ENCODE data around the gene JPH2. TPM values are rescaled to one million over a fixed set of nuclear protein-coding genes. Genes with fewer than 3 reads are reported as not detected.
A peak's percentile ranks its signal among the peaks of the same experiment; 100 is the strongest.

Gene JPH2
- total RNA-seq, 2 experiments from 2014 or later = not detected

DNA sequence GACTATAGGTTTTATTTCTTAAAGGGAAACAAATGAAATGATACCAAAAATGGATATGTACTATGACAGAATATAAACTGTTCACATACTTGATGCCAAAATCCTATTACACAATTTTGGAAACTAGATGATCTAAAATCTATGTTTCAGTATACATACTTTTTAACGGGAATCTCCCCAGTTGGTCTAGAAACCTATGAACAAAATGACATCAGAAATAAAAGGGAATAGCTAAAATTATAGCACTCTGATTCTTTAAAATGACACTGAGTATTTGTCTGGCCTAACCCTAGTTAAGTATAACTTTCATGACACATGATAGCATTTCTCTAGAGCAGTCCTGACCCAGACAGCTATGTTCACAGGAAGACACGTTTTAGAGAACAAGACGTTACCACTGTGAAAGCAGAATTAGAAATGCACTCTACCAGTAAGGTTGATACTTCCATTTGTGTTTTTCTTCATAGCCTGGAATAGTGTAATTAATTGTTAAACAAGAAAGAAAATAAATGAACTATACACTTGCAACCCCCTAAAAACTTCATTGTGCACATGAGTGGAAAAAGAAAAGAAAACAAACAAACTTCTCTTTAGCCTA lies 20.2 kb upstream of the JPH2 start:
- no peaks in the 10 kb centered on the region for H3K9me3 Mint-ChIP-seq
- no peak for DNase-seq
- no peaks in the 10 kb centered on the region for H3K27me3 Mint-ChIP-seq
- peak overlapping the region; percentile 62 for H3K4me3 Mint-ChIP-seq
- TF ChIP-seq CTCF (IDR thresholded peaks at IDR 0.05) = no peak
- Histone ChIP-seq H3K27me3 (ENCODE audit: control insufficient read depth in 1 of 2, insufficient read depth in 2 of 2, low read length in 2 of 2) (no peaks in the 10 kb centered on the region), H3K9me3 (ENCODE audit: control insufficient read depth in 1 of 2, insufficient read depth in 1 of 2, low read length in 2 of 2) (no peaks in the 10 kb centered on the region), H3K36me3 (ENCODE audit: insufficient read depth, low read length) (peaks cover 34% of the 10 kb centered on the region), H3K4me3 (ENCODE audit: low read length) (no peak overlapping the region), H3K27ac (ENCODE audit: low read depth in 1 of 2, low read length in 2 of 2) (no peak overlapping the region), H3K4me1 (ENCODE audit: insufficient read depth, low read length) (peaks cover 23% of the 10 kb centered on the region)
- intact Hi-C loops (cut with DNase I, micrococcal nuclease) = no loop called here
- peak overlapping the region; percentile 61 for H3K27ac Mint-ChIP-seq
- H3K36me3 Mint-ChIP-seq (ENCODE audit: low read depth) = peaks cover 88% of the 10 kb centered on the region
- ATAC-seq (ENCODE audit: poor library complexity) = no peak
- ChIA-PET CTCF (interaction anchor here (2.0 kb wide), 1 partner anchor 11 kb away, joined by 9 read pairs; no protein-coding TSS in a partner anchor), POLR2A (no interaction called here)
- H3K4me1 Mint-ChIP-seq (ENCODE audit: low read depth) = peaks cover 72% of the 10 kb centered on the region

- Mint-ChIP-seq H3K36me3 (ENCODE audit: low read depth) (peaks cover 95% of the 10 kb centered on the region), H3K27me3 (no peaks in the 10 kb centered on the region), H3K4me1 (ENCODE audit: low read depth) (peaks cover 69% of the 10 kb centered on the region), H3K27ac (no peak overlapping the region), H3K9me3 (no peaks in the 10 kb centered on the region), H3K4me3 (peak overlapping the region; percentile 36)
- ATAC-seq (ENCODE audit: poor library complexity) (no peak), DNase-seq (no peak)
- Histone ChIP-seq H3K36me3 (ENCODE audit: insufficient read depth, low read length) (peaks cover 45% of the 10 kb centered on the region), H3K4me1 (ENCODE audit: insufficient read depth, low read length) (peaks cover 14% of the 10 kb centered on the region), H3K27me3 (ENCODE audit: control insufficient read depth in 1 of 2, insufficient read depth in 2 of 2, low read length in 2 of 2) (no peaks in the 10 kb centered on the region), H3K4me3 (ENCODE audit: low read length) (no peak overlapping the region), H3K9me3 (ENCODE audit: control insufficient read depth in 1 of 2, insufficient read depth in 1 of 2, low read length in 2 of 2) (no peaks in the 10 kb centered on the region), H3K27ac (ENCODE audit: low read depth in 1 of 2, low read length in 2 of 2) (no peak overlapping the region)
- CTCF ChIA-PET = interaction anchor here (1.4 kb wide), 1 partner anchor 11 kb away, joined by 3 read pairs; no protein-coding TSS in a partner anchor
- intact Hi-C loops (cut with DNase I, micrococcal nuclease) = no loop called here
- no peak for TF ChIP-seq CTCF (IDR thresholded peaks at IDR 0.05)
- POLR2A ChIA-PET = no interaction called here
Measured at GRCh38 chr20:44206132-44206531, 19.1 kb upstream of the JPH2 start.

DNA sequence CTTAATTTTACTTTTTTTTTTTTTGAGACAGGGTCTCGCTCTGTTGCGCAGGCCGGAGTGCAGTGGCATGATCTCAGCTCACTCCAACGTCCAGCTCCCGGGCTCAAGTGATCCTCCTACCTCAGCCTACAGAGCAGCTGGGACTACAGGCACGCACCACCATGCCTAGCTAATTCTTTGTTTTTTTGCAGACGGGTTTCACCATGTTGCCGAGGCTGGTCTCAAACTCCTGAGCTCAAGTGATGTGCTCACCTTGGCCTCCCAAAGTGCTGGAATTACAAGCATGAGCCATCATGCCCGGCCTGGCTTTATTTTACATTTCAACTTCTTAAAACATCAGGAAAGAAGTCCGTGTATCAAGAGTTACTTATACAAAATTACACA lies 17.8 kb upstream of the JPH2 start:
- H3K4me3 Mint-ChIP-seq = no peak overlapping the region
- H3K9me3 Mint-ChIP-seq = no peaks in the 10 kb centered on the region
- H3K4me3 ChIP-seq (ENCODE audit: low read length) = no peak overlapping the region
- H3K27ac Mint-ChIP-seq = no peak overlapping the region
- DNase-seq = no peak
- no peak for TF ChIP-seq CTCF (IDR thresholded peaks at IDR 0.05)
- no peak for ATAC-seq (ENCODE audit: poor library complexity)
- H3K4me1 Mint-ChIP-seq (ENCODE audit: low read depth) = peaks cover 69% of the 10 kb centered on the region
- POLR2A ChIA-PET = no interaction called here
- no peaks in the 10 kb centered on the region for H3K27me3 ChIP-seq (ENCODE audit: control insufficient read depth in 1 of 2, insufficient read depth in 2 of 2, low read length in 2 of 2)
- H3K27me3 Mint-ChIP-seq = no peaks in the 10 kb centered on the region
- no peaks in the 10 kb centered on the region for H3K9me3 ChIP-seq (ENCODE audit: control insufficient read depth in 1 of 2, insufficient read depth in 1 of 2, low read length in 2 of 2)
- peaks cover 9% of the 10 kb centered on the region for H3K4me1 ChIP-seq (ENCODE audit: insufficient read depth, low read length)
- H3K27ac ChIP-seq (ENCODE audit: low read depth in 1 of 2, low read length in 2 of 2) = no peak overlapping the region
- peaks cover 96% of the 10 kb centered on the region for H3K36me3 Mint-ChIP-seq (ENCODE audit: low read depth)
- CTCF ChIA-PET = interaction anchor here (1.3 kb wide), 1 partner anchor 106 kb away, joined by 3 read pairs; the partner anchor contains the start of gene FITM2
- H3K36me3 ChIP-seq (ENCODE audit: insufficient read depth, low read length) = peaks cover 58% of the 10 kb centered on the region
- intact Hi-C loops (cut with DNase I, micrococcal nuclease) = no loop called here

Data from CD4-positive, alpha-beta T cell (primary cell).